IPS-15b (cell line): ENCODE results near the gene DLGAP1.
A peak's percentile ranks its signal among the peaks of the same experiment; 100 is the strongest.
"Not testable (repeated sequence)": the region's sequence is repeated elsewhere in the genome, so short reads cannot be mapped to it uniquely, and the experiment has no call there.

Experiments
- H3K27me3 ChIP-seq: one replicate; pipeline ENCODE4 v1.6.1; 2013; ENCODE audit warnings: low read length; ENCODE audit not compliant: control insufficient read depth, insufficient read depth
- H3K36me3 ChIP-seq: one replicate; pipeline ENCODE4 v1.6.1; 2013; ENCODE audit warnings: low read length; ENCODE audit not compliant: control insufficient read depth, insufficient read depth
- H3K4me1 ChIP-seq: one replicate; pipeline ENCODE4 v1.6.1; 2013; ENCODE audit warnings: mild to moderate bottlenecking, low read length; ENCODE audit not compliant: control insufficient read depth, insufficient read depth
- H3K4me3 ChIP-seq: one replicate; pipeline ENCODE4 v1.5.1; 2013; ENCODE audit warnings: low read depth, low read length
- H3K9ac ChIP-seq: one replicate; pipeline ENCODE4 v1.6.1; 2013; ENCODE audit warnings: low read depth, mild to moderate bottlenecking, low read length
- H3K9me3 ChIP-seq: one replicate; pipeline ENCODE4 v1.6.1; 2013; ENCODE audit warnings: mild to moderate bottlenecking, low read length; ENCODE audit not compliant: control insufficient read depth, insufficient read depth

The DLGAP1 gene

DNA sequence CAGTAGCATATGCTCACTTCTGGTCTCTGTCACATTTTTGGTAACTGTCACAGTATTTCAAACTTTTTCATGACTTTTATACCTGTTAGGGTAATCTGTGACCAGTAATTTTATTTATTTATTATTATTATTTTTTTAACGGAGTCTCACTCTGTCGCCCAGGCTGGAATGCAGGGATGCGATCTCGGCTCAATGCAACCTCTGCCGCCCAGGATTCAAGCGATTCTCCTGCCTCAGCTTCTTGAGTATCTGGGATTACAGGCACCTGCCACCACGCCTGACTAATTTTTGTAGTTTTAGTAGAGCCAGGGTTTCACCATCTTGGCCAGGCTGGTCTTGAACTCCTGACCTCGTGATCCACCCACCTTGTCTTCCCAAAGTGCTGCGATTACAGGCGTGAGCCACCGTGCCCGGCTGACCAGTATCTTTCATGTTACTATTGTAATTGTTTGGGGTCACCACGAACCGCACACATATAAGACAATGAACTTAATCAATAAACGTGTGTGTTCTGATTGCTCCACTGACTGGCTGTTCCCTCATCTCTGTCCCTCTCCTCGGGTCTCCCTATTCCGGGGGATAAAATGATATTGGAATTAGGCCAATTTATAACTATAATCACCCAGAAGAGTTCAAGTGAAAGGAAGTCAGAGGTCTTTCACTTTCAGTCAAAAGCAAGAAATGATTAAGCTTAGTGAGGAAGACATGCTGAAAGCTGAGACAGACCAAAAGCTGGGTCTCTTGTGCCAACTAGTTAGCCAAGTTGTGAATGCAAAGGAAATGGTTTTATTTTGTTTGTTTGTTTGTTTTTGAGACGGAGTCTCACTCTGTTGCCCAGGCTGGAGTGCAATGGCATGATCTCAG, 982.2 kb downstream of the DLGAP1 start:
- Histone ChIP-seq H3K4me3 (no peak overlapping the region), H3K27me3 (no peaks in the 10 kb centered on the region), H3K9ac (no peak overlapping the region), H3K4me1 (peaks cover 5% of the 10 kb centered on the region), H3K36me3 (no peaks in the 10 kb centered on the region), H3K9me3 (no peaks in the 10 kb centered on the region)

DNA sequence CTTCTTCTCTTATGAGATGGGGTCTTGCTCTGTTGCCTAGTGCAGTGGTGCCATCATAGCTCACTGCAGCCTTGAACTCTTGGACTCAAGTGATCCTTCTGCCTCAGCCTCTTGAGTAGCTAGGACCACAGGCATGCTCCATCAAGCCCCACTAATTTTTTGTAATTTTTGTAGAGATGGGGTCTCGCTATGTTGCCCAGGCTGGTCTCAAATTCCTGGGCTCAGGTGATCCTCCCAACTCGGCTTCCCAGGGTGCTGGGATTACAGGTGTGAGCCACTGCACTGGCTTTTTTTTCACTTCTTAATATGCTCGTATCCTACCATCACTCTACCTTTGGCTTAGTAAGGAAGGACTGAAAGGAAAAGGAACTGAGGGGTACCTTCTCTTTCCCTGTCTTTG, 983.0 kb downstream of the DLGAP1 start:
- not testable (repeated sequence) for H3K27me3 ChIP-seq, H3K4me3 ChIP-seq, H3K4me1 ChIP-seq, H3K36me3 ChIP-seq, H3K9ac ChIP-seq, H3K9me3 ChIP-seq

- H3K4me1 ChIP-seq: peaks cover 15% of the 10 kb centered on the region
- no peak overlapping the region for H3K4me3 ChIP-seq
- no peaks in the 10 kb centered on the region for H3K27me3 ChIP-seq
- no peak overlapping the region for H3K9ac ChIP-seq
- no peaks in the 10 kb centered on the region for H3K9me3 ChIP-seq
- H3K36me3 ChIP-seq: no peaks in the 10 kb centered on the region
Measured at GRCh38 chr18:3471141-3471648, 983.9 kb downstream of the DLGAP1 start.

DNA sequence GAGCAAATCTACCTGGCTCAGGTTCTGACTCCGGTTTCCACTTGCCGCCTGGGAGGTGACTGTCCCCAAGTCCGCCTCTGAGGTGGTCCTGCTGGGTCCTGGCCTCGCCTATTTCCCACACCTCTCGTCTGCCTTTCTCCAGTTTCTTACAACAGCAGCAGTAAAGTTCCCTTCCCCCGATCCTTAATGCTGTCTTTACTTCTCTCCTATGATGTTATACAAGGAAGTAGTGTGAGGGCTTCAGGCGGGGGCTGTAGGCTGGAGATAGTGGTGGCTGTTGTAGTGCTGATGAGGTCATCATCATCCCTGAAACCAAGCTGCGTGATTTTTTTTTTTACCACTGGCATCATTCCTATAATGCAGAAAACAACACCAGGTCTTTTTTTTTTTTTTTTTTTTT, 986.3 kb downstream of the DLGAP1 start:
- no peaks in the 10 kb centered on the region for H3K36me3 ChIP-seq
- H3K4me1 ChIP-seq: peaks cover 17% of the 10 kb centered on the region
- no peak overlapping the region for H3K9ac ChIP-seq
- H3K27me3 ChIP-seq: no peaks in the 10 kb centered on the region
- no peak overlapping the region for H3K4me3 ChIP-seq
- H3K9me3 ChIP-seq: no peaks in the 10 kb centered on the region

- H3K9me3 ChIP-seq: no peaks in the 10 kb centered on the region
- no peaks in the 10 kb centered on the region for H3K27me3 ChIP-seq
- no peaks in the 10 kb centered on the region for H3K36me3 ChIP-seq
- H3K9ac ChIP-seq: no peak overlapping the region
- peaks cover 17% of the 10 kb centered on the region for H3K4me1 ChIP-seq
- H3K4me3 ChIP-seq: no peak overlapping the region
Measured at GRCh38 chr18:3468066-3468705, 986.9 kb downstream of the DLGAP1 start.

GRCh38 chr18:3466872-3467271, 988.2 kb downstream of the DLGAP1 start:
- no peaks in the 10 kb centered on the region for H3K36me3 ChIP-seq
- H3K9me3 ChIP-seq: no peaks in the 10 kb centered on the region
- H3K4me3 ChIP-seq: no peak overlapping the region
- peaks cover 17% of the 10 kb centered on the region for H3K4me1 ChIP-seq
- H3K27me3 ChIP-seq: no peaks in the 10 kb centered on the region
- H3K9ac ChIP-seq: peak overlapping the region; percentile 26

GRCh38 chr18:3466045-3466444, 989.1 kb downstream of the DLGAP1 start:
- peaks cover 17% of the 10 kb centered on the region for H3K4me1 ChIP-seq
- no peaks in the 10 kb centered on the region for H3K27me3 ChIP-seq
- H3K36me3 ChIP-seq: no peaks in the 10 kb centered on the region
- H3K4me3 ChIP-seq: no peak overlapping the region
- H3K9me3 ChIP-seq: no peaks in the 10 kb centered on the region
- no peak overlapping the region for H3K9ac ChIP-seq

- Histone ChIP-seq H3K9ac (no peak overlapping the region), H3K4me3 (no peak overlapping the region), H3K27me3 (no peaks in the 10 kb centered on the region), H3K4me1 (peaks cover 21% of the 10 kb centered on the region), H3K9me3 (no peaks in the 10 kb centered on the region), H3K36me3 (peaks cover 8% of the 10 kb centered on the region)
Measured at GRCh38 chr18:3463051-3463450, 992.1 kb downstream of the DLGAP1 start.

- Histone ChIP-seq H3K9ac (no peak overlapping the region), H3K27me3 (no peaks in the 10 kb centered on the region), H3K4me3 (no peak overlapping the region), H3K36me3 (peaks cover 19% of the 10 kb centered on the region), H3K4me1 (peaks cover 19% of the 10 kb centered on the region), H3K9me3 (no peaks in the 10 kb centered on the region)
Measured at GRCh38 chr18:3461704-3462103, 993.4 kb downstream of the DLGAP1 start.

GRCh38 chr18:3460823-3461398, 994.2 kb downstream of the DLGAP1 start:
- Histone ChIP-seq H3K9ac (no peak overlapping the region), H3K36me3 (peaks cover 25% of the 10 kb centered on the region), H3K4me1 (peaks cover 20% of the 10 kb centered on the region)

DNA sequence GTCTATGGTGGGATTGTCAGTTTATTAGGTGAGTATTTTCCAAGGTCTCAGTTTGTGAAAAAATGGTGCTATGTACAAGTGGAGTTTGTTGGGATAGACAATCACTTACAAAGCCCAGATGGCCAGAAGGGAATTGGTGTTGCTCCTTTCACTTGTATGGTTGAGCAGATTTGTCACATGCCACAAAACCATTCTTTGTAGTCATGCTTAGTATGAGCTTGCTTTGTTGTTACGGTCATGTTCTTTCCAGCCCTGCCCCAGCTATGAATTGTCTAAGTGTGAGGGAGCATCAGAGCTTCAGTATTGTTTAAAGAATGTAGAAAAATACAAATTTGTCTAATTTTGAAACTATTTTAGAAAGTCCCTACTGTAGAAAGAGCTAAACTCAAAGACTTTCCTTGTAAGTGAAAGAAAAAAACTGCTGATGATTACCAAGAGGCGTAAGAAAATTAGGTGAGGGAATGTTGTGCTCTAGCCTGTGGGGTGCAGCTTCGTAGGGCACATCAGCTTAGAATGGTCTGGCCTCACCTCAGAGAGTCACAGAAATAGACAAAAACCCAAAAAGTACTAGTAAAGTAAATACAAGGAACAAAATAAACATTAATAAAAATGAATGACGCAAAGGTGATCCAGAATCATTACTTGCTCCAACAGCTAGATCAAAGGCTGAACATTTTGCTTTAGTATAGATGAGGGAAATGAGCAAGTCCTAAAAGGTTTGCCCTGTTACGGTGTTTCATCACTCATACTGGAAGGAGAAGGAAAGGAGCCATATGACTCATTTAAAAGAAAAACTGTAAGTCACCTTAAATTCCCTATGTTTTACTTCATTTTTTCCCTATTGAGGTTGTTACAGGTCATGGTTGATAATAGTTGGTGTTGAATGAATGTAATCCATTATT, 995.9 kb downstream of the DLGAP1 start:
- Histone ChIP-seq H3K4me1 (peaks cover 26% of the 10 kb centered on the region), H3K9me3 (no peaks in the 10 kb centered on the region), H3K9ac (no peak overlapping the region), H3K27me3 (no peaks in the 10 kb centered on the region), H3K4me3 (no peak overlapping the region), H3K36me3 (peaks cover 25% of the 10 kb centered on the region)

More at GRCh38 chr18:3460823-3461398, 994.2 kb downstream of the DLGAP1 start:
- Histone ChIP-seq H3K9me3 (no peaks in the 10 kb centered on the region), H3K4me3 (no peak overlapping the region), H3K27me3 (no peaks in the 10 kb centered on the region)
